GM23338 (cell line): ENCODE results near the gene MKNK1. TPM values are rescaled to one million over a fixed set of nuclear protein-coding genes. Genes with fewer than 3 reads are reported as not detected.

Experiments
- ATAC-seq: fragments of 200-7000 bp; cut with Tn5 transposase; 3 replicates; pipeline ENCODE4 v1.9.1; 2020
- DNase-seq: peaks from one replicate; pipeline ENCODE4 v3.0.0-alpha.2; 2015; ENCODE audit warnings: low spot score
- H2AFZ ChIP-seq: fragments of 200-600 bp; sonication (generic); 2 replicates; pipeline ENCODE4 v1.8.0; 2016; ENCODE audit warnings: antibody characterized with exemption, mild to moderate bottlenecking, moderate library complexity
- H3F3A ChIP-seq: fragments of 200-600 bp; sonication (generic); replicated peaks from 2 replicates; pipeline ENCODE4 v1.8.0; 2017; ENCODE audit warnings: antibody characterized with exemption, mixed run types, low read depth
- H3K27ac ChIP-seq: fragments of 200-600 bp; sonication (generic); 2 replicates; pipeline ENCODE4 v1.6.1; 2016; ENCODE audit warnings: low read depth
- H3K27me3 ChIP-seq: fragments of 200-600 bp; sonication (generic); 2 replicates; pipeline ENCODE4 v1.8.0; 2016; ENCODE audit warnings: mild to moderate bottlenecking, mixed run types, moderate library complexity; ENCODE audit not compliant: insufficient read depth
- H3K36me3 ChIP-seq: fragments of 200-600 bp; sonication (generic); 2 replicates; pipeline ENCODE4 v1.8.0; 2016; ENCODE audit warnings: mild to moderate bottlenecking; ENCODE audit not compliant: insufficient read depth
- H3K4me1 ChIP-seq: fragments of 200-600 bp; sonication (generic); 2 replicates; pipeline ENCODE4 v1.8.0; 2016; ENCODE audit warnings: mild to moderate bottlenecking, moderate library complexity; ENCODE audit not compliant: insufficient read depth
- H3K4me2 ChIP-seq: fragments of 200-600 bp; sonication (generic); 2 replicates; pipeline ENCODE4 v1.7.1; 2017; ENCODE audit warnings: mixed run types
- H3K4me3 ChIP-seq: fragments of 200-600 bp; sonication (generic); 2 replicates; pipeline ENCODE4 v1.6.1; 2016; ENCODE audit warnings: mixed run types
- H3K79me2 ChIP-seq: fragments of 200-600 bp; sonication (generic); replicated peaks from 2 replicates; pipeline ENCODE4 v1.8.0; 2017; ENCODE audit warnings: mild to moderate bottlenecking; ENCODE audit not compliant: insufficient read depth
- H3K9me2 ChIP-seq: fragments of 200-600 bp; sonication (generic); 2 replicates; pipeline ENCODE4 v1.8.0; 2017; ENCODE audit not compliant: insufficient read depth
- H4K20me1 ChIP-seq: fragments of 200-600 bp; sonication (generic); replicated peaks from 2 replicates; pipeline ENCODE4 v1.8.0; 2017; ENCODE audit warnings: mild to moderate bottlenecking; ENCODE audit not compliant: insufficient read depth
- H3K27ac Mint-ChIP-seq: 2 replicates; pipeline ENCODE4 v1.8.0; 2020; ENCODE audit warnings: inconsistent platforms, mild to moderate bottlenecking, moderate library complexity, mixed read lengths
- H3K27me3 Mint-ChIP-seq: 3 replicates; pipeline ENCODE4 v1.8.0; 2022; ENCODE audit warnings: low read depth, mild to moderate bottlenecking, moderate library complexity, mixed read lengths, inconsistent platforms; ENCODE audit not compliant: insufficient read depth, poor library complexity
- H3K36me3 Mint-ChIP-seq: 3 replicates; pipeline ENCODE4 v1.8.0; 2021; ENCODE audit warnings: low read depth, mild to moderate bottlenecking, inconsistent platforms, moderate library complexity, mixed read lengths
- H3K4me1 Mint-ChIP-seq: 3 replicates; pipeline ENCODE4 v1.8.0; 2020; ENCODE audit warnings: mild to moderate bottlenecking, inconsistent platforms, mixed read lengths
- H3K4me3 Mint-ChIP-seq: 3 replicates; pipeline ENCODE4 v1.8.0; 2021; ENCODE audit warnings: moderate library complexity, mild to moderate bottlenecking, inconsistent platforms, mixed read lengths
- H3K9me3 Mint-ChIP-seq: 3 replicates; pipeline ENCODE4 v1.8.0; 2020; ENCODE audit warnings: moderate library complexity, mild to moderate bottlenecking, inconsistent platforms, mixed read lengths
- CREB1 ChIP-seq: fragments of 250-450 bp; sonication (Bioruptor Pico); IDR thresholded peaks from 2 replicates; pipeline ENCODE4 v1.5.0; 2020; ENCODE audit warnings: low read depth, mild to moderate bottlenecking, moderate library complexity
- EZH2 ChIP-seq: fragments of 200-600 bp; sonication (generic); IDR thresholded peaks from one replicate; pipeline ENCODE4 v1.8.0; 2017; ENCODE audit warnings: antibody characterized with exemption, mild to moderate bottlenecking, low read depth; ENCODE audit not compliant: unreplicated experiment
- EZH2phosphoT487 ChIP-seq: fragments of 200-600 bp; sonication (generic); IDR thresholded peaks from one replicate; pipeline ENCODE4 v1.8.1; 2018; ENCODE audit warnings: antibody characterized with exemption; ENCODE audit not compliant: unreplicated experiment
- POLR2AphosphoS5 ChIP-seq: IDR thresholded peaks from 2 replicates; pipeline ENCODE4 v1.6.1; 2016; ENCODE audit warnings: antibody characterized with exemption, low read depth
- ZNF114 ChIP-seq: fragments of 250-450 bp; sonication (Bioruptor Pico); IDR thresholded peaks from 2 replicates; pipeline ENCODE4 v1.5.0; 2020; ENCODE audit warnings: mild to moderate bottlenecking, moderate library complexity
- ZNF331 ChIP-seq: fragments of 250-450 bp; sonication (Bioruptor Pico); IDR thresholded peaks from 2 replicates; pipeline ENCODE4 v1.5.0; 2020; ENCODE audit warnings: low read depth, mild to moderate bottlenecking, moderate library complexity
- polyA plus RNA-seq: library from polyadenylated mRNA; unstranded; fragments of >200 nt; fragmentation: Nextera tagmentation; extraction: Ambion mirVana; gene quantifications from 2 replicates; pipeline ENCODE4 v1.2.1, GENCODE V29; 2016
- total RNA-seq: library from RNA; depleted of rRNA; stranded (reverse); fragments of >200 nt; shearing (Covaris generic); gene quantifications from 2 replicates; pipeline ENCODE4 v1.2.3, GENCODE V29; 2014
- TF ChIP-seq, protein P1 (sequence below): IDR thresholded peaks from 2 replicates; pipeline ENCODE4 v1.6.1; 2016; ENCODE audit warnings: antibody characterized with exemption
- TF ChIP-seq, protein P2 (sequence below): fragments of 250-450 bp; sonication (Bioruptor Pico); IDR thresholded peaks from 2 replicates; pipeline ENCODE4 v1.5.0; 2020; ENCODE audit warnings: mild to moderate bottlenecking, moderate library complexity

The MKNK1 gene
- total and polyA plus RNA-seq, 2 experiments from 2014 or later: 11.8 to 20.5 TPM

- Mint-ChIP-seq H3K4me3 (peak overlapping the region; percentile 80), H3K9me3 (no peaks in the 10 kb centered on the region; the same call in 2 of the 3 replicates), H3K4me1 (peaks cover 20% of the 10 kb centered on the region), H3K36me3 (no peaks in the 10 kb centered on the region; the same call in 2 of the 3 replicates), H3K27me3 (peaks cover 70% of the 10 kb centered on the region), H3K27ac (no peak overlapping the region)
- ATAC-seq (peak; percentile 53), DNase-seq (peak; percentile 43)
- Histone ChIP-seq H3K27me3 (peaks cover 83% of the 10 kb centered on the region), H3K79me2 (no peaks in the 10 kb centered on the region), H3K9me2 (no peaks in the 10 kb centered on the region), H4K20me1 (no peaks in the 10 kb centered on the region; the same call in 1 of the 2 replicates), H3K27ac (no peak overlapping the region), H3K36me3 (no peaks in the 10 kb centered on the region), H3K4me2 (peak overlapping the region; percentile 94), H3K4me1 (peaks cover 21% of the 10 kb centered on the region), H3F3A (no peaks in the 10 kb centered on the region), H2AFZ (peak overlapping the region; percentile 99), H3K4me3 (peak overlapping the region; percentile 74)
- no peak for TF ChIP-seq POLR2AphosphoS5
- no peak for TF ChIP-seq CREB1 (CRISPR knock-in tag)
- peak; percentile 80 for TF ChIP-seq EZH2
- TF ChIP-seq ZNF331: no peak
- TF ChIP-seq, protein P1, sequence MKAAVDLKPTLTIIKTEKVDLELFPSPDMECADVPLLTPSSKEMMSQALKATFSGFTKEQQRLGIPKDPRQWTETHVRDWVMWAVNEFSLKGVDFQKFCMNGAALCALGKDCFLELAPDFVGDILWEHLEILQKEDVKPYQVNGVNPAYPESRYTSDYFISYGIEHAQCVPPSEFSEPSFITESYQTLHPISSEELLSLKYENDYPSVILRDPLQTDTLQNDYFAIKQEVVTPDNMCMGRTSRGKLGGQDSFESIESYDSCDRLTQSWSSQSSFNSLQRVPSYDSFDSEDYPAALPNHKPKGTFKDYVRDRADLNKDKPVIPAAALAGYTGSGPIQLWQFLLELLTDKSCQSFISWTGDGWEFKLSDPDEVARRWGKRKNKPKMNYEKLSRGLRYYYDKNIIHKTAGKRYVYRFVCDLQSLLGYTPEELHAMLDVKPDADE: no peak
- TF ChIP-seq EZH2phosphoT487: no peak
- TF ChIP-seq, protein P2, sequence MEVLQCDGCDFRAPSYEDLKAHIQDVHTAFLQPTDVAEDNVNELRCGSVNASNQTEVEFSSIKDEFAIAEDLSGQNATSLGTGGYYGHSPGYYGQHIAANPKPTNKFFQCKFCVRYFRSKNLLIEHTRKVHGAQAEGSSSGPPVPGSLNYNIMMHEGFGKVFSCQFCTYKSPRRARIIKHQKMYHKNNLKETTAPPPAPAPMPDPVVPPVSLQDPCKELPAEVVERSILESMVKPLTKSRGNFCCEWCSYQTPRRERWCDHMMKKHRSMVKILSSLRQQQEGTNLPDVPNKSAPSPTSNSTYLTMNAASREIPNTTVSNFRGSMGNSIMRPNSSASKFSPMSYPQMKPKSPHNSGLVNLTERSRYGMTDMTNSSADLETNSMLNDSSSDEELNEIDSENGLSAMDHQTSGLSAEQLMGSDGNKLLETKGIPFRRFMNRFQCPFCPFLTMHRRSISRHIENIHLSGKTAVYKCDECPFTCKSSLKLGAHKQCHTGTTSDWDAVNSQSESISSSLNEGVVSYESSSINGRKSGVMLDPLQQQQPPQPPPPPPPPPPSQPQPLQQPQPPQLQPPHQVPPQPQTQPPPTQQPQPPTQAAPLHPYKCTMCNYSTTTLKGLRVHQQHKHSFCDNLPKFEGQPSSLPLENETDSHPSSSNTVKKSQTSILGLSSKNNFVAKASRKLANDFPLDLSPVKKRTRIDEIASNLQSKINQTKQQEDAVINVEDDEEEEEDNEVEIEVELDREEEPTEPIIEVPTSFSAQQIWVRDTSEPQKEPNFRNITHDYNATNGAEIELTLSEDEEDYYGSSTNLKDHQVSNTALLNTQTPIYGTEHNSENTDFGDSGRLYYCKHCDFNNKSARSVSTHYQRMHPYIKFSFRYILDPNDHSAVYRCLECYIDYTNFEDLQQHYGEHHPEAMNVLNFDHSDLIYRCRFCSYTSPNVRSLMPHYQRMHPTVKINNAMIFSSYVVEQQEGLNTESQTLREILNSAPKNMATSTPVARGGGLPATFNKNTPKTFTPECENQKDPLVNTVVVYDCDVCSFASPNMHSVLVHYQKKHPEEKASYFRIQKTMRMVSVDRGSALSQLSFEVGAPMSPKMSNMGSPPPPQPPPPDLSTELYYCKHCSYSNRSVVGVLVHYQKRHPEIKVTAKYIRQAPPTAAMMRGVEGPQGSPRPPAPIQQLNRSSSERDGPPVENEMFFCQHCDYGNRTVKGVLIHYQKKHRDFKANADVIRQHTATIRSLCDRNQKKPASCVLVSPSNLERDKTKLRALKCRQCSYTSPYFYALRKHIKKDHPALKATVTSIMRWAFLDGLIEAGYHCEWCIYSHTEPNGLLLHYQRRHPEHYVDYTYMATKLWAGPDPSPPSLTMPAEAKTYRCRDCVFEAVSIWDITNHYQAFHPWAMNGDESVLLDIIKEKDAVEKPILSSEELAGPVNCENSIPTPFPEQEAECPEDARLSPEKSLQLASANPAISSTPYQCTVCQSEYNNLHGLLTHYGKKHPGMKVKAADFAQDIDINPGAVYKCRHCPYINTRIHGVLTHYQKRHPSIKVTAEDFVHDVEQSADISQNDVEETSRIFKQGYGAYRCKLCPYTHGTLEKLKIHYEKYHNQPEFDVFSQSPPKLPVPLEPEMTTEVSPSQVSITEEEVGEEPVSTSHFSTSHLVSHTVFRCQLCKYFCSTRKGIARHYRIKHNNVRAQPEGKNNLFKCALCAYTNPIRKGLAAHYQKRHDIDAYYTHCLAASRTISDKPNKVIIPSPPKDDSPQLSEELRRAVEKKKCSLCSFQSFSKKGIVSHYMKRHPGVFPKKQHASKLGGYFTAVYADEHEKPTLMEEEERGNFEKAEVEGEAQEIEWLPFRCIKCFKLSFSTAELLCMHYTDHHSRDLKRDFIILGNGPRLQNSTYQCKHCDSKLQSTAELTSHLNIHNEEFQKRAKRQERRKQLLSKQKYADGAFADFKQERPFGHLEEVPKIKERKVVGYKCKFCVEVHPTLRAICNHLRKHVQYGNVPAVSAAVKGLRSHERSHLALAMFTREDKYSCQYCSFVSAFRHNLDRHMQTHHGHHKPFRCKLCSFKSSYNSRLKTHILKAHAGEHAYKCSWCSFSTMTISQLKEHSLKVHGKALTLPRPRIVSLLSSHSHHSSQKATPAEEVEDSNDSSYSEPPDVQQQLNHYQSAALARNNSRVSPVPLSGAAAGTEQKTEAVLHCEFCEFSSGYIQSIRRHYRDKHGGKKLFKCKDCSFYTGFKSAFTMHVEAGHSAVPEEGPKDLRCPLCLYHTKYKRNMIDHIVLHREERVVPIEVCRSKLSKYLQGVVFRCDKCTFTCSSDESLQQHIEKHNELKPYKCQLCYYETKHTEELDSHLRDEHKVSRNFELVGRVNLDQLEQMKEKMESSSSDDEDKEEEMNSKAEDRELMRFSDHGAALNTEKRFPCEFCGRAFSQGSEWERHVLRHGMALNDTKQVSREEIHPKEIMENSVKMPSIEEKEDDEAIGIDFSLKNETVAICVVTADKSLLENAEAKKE (CRISPR knock-in tag): no peak
- no peak for TF ChIP-seq ZNF114 (CRISPR knock-in tag)
These were observed 60.1 kb downstream of the MKNK1 start for GRCh38 chr1:46543761-46544560.
